ENCODE results near the gene TSPEAR.

DNA sequence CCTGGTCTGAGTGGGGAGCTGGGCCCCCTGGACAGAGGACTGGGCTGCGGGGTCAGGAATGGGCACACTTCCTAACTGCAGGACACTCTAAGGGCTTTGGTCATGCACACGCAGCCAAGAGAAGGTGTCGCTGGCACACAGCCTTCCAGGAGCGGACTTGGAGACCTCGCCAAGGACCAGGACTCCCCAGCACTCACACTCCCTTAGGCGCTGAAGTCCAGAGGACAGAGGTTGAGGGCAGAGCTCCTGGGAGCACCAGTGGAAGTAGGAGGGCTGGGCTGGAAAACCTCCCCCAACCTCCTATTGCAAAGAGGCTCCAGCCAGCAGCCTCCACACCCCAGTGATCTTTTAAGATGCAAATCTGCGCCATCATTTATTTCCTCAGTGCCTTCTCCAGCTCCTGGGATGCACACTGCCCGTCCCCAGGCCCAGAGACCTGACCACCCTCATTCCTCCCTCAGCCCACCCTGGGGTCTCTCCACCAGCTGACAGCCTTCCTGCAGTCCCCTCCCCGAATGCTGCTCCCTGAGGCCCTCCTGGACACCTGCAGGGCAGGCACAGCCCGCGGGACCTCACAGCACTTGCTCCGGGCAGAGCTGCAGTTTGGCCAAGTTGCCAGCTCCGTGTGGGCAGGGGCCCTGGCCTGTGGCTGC lies 3.0 kb downstream of the TSPEAR start:
- TF ChIP-seq CTCF (IDR thresholded peaks at IDR 0.05) (no peak), POLR2A (IDR thresholded peaks at IDR 0.05) (no peak)

Data from testis (tissue), 2 donors.